ENCODE data around the gene APOH.
A peak's percentile ranks its signal among the peaks of the same experiment; 100 is the strongest.
"Not testable (repeated sequence)": the region's sequence is repeated elsewhere in the genome, so short reads cannot be mapped to it uniquely, and the experiment has no call there.

Gene APOH, protein sequence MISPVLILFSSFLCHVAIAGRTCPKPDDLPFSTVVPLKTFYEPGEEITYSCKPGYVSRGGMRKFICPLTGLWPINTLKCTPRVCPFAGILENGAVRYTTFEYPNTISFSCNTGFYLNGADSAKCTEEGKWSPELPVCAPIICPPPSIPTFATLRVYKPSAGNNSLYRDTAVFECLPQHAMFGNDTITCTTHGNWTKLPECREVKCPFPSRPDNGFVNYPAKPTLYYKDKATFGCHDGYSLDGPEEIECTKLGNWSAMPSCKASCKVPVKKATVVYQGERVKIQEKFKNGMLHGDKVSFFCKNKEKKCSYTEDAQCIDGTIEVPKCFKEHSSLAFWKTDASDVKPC

DNA sequence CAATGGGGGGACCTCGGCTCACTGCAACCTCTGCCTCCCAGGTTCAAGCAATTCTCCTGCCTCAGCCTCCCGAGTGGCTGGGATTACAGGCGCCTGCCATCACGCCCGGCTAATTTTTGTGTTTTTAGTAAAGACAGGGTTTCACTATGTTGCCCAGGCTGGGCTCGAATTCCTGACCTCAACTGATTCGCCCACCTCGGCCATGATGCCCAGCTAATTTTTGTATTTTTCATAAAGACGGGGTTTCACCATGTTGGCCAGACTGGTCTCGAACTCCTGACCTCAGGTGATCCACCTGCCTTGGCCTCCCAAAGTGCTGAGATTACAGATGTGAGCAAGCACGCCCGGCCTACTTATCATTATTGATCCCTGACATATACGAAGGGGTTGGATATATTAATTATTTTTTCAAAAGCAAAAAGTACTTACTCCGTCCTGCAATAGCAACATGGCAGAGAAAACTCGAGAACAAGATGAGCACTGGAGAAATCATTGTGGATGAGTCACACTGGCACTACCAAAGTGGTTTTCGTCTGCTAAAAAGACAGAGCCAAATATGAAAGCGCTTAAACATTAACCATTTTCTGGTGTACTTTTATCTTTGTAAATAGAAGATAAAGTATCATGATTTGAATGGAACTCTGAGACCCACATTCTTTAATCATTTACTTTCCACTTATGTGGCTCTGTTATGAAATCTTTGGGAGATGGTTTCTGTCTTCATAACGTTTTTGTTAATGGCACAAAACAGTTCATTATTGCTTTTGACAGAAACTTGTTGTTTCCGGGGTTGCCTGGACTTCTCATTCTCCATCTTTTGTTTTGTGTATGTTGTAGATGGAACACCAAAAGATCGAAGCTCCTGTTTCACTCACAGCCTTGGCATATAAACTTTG lies at the start of gene APOH:
TSS of gene APOH (minus strand) at position 529 of the 896 bp plus-strand sequence. CDS start at position 493, 36 bp downstream.
- no peak for DNase-seq

DNA sequence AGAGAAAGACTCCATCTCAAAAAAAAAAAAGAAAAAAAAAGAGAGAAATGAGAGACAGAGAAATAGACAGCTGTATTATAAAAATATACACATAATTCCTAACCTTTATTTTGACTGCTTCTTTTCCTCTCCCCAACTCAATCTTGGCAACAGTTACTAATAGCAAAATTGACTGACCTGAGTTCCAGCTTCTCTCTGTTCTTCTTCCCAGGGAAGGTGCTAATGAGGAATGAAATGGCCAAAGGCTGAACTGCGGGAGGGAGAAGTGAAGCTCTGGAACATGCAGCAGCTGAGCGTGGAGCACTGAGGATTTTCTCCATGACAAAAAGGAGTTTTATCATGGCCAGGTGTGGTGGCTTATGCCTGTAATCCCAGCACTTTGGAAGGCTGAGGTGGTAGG lies 48.0 kb upstream of the APOH start:
- DNase-seq: no peak

DNA sequence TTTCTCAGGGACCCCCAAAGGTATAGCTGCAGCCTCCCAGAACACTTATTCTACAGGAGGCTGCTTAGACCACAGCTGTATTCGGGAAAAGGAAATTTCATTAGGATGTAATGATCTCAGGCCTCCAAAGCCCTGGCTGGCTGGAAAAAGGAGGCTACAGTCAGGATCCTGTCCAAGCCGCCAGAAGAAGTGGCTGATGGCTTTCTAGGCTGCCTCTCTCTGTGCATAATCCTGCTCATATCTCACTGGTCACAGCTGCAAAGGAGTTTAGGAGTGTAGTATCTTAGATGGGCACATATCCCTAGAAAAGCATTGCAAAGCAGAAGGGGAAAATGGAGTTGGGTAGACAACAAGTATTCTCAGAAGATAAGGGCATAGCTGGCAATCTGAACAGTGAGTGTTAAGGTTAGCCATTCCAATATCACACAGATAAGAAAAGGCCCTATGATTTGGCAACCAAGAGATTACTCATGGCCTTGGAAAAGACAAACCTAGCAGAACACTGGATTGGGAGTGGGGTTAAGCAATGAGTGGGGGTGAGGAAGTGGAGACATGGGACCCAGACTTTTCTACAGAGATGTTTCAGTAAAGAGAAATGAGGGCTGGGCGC lies 47.2 kb upstream of the APOH start:
- no peak for DNase-seq

DNA sequence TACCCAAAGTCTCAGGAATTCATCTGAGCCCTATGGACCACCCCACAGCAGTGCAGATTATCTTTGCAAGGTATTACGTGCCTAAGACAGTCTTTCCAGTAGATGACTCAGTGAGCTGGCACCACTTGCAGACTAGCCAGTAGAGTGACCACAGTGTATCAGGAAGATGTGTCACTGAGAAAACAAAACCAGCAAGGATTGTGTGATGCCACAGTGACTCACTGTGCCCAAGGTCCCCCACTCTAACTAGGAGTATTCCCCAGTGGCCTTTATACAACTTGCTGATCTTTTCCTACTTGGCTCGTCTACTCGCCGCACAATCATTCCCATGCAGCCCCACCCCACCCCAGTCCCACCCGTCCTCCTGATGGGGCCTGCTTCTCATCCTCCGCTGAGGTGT lies 46.4 kb upstream of the APOH start:
- DNase-seq: no peak

DNA sequence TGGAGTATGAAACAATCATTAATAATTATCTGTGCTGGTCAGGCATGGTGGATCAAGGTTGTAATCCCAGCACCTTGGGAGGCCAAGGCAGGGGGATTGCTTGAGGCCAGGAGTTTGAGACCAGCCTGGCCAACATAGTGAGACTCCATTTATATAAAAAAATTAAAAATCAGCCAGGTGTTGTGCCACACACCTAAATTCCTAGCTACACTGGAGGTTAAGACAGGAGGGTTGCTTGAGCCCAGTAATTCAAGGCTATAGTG lies 44.3 kb upstream of the APOH start:
- DNase-seq: no peak

DNA sequence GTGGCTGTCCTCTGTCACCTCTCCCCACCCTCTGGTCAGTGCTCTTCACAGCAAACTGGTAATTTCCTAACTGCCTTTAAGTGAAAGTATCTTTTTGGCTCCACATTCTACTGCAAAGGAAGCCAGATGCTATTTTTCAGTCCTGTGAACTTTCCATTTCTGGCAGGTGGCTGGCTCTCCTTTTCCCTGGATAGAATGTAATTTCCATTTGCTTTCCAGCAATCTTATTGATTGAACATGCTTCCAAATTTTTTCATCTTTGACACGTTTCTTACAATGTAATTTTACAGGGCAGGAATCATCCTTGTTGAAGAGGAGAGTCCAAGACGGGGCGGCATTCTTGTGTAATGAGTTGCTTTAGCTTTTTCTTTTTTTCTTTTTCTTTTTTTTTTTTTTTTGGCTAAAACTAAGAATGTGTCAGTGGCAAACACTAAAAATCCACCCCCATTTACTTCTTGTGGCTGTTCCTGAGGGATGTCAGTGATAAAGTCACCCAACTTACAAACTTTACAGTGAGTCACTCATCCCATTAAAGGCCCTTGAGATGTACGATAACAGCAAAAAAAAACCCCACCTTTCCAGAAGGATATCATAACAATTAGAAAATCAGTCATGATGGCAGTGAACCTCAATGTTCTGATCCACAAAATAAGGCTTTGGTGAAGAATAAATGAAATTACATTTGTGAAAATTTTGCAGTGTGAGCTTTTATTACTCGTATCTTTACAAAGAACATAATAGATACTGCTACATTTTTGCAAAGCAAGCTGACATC lies 43.8 kb upstream of the APOH start:
- no peak for DNase-seq

DNA sequence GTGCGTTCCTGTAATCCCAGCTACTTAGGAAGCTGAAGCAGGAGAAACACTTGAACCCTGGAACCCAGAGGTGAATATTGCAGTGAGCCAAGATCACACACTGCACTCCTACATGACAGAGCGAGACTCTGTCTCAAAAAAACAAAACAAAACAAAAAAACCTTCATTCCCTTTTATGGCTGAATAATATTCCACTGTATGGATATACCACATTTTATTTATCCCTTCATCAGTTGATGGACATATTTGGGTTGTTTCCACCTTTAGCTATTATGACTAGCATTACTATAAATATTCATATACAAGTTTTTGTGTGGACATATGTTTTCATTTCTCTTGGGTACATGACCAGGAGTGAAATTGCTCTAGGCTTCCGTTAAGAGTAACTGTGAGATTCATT lies 42.3 kb upstream of the APOH start:
- no peak for DNase-seq

DNA sequence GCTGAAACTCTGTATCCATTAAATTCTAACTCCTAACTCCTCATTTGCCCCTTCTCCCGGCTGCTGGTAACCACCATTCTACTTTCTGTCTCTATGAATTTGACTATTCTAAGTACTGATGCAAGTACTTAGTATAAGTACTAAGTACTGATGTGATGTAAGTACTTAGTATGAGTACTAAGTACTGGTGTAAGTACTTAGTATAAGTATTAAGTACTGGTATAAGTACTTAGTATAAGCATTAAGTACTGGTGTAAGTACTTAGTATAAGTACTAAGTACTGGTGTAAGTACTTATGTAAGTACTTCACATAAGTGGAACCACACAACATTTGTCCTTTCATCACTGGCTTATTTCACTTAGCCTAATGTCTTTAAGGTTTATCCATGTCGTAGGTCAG lies 40.9 kb upstream of the APOH start:
- DNase-seq: no peak

DNA sequence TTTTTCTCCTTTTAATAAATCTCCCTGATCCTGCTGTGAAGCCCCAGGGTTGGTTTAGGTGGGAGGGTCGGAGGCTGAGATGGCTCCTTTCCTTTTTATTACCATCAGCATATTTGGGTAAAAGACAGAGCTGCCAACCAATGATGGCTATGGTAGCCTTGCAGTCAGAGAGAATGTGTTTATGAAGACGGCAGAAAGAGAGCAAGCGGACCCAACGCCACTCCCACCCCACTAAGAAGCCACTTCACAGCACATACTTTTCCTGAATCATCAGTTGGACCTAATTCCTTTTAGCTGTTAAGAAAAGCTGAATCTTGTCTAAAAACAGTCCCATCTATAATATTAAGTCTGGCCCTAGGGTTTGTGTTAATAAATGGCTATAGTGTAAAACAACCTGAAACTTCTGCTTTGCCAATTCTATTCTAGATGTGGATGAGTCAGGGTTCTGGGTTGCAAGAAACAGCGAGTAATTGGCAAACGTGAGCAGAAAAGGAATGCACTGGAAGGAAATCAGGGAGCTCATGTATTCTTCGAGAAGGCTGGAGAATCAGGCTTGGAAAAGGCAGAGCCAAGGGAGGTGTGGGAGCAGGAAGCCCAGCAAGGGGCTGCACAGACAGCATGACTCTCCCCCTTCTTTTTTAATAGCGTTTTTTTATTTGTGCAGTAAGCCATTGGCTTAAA lies 39.2 kb upstream of the APOH start:
- DNase-seq: no peak

DNA sequence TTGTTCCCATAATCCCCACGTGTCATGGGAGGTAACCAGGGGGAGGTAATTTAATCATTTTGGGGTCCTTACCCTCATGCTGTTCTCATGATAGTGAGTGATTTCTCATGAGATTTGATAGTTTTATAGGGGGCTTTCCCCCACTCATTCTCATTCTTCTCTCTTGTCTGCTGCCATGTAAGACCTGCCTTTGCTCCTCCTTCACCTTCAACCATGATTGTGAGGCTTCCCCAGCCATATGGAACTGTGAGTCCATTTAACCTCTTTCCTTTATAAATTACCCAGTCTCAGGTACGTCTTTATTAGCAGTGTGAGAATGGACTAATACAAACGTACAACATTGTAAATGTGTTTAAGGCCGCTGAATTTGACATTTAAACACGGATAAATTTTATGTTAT lies 35.5 kb upstream of the APOH start:
- no peak for DNase-seq

DNA sequence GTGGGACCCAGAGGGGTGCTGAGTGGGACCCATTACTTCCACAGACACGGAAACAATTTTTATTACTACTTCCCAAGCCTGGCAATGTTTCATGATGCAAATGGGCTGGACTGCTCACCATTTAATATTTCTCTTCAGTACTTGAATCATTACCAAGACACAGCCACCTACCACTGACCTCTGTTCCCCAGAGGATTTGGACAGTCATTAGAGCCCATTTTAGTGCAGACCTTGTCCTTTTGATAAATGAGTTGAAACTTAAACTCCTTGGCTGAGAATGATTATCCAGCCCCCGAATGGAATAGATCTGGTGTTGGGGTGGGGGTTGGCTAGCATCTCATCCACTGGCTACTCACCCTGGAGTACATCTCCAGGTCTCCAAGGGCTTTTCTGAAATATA lies 33.6 kb upstream of the APOH start:
- DNase-seq: no peak

DNA sequence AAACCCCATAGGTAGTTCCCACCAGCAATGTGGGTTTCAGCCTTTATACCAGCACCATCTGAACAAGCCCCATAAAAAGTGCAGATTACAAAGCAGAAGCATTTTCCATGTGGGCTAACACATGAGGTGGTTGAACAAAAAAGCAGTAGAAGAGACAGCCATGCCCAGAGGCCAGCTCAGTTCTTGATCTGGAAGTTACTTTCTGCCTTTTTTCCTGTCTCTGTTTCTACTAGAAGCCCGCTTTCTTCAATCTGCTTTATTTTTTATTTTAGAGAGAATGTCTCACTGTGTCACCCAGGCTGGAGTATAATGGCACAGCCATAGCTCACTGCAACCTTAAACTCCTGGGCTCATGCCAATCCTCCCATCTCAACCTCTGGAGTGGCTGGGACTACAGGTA lies 31.5 kb upstream of the APOH start:
- no peak for DNase-seq

DNA sequence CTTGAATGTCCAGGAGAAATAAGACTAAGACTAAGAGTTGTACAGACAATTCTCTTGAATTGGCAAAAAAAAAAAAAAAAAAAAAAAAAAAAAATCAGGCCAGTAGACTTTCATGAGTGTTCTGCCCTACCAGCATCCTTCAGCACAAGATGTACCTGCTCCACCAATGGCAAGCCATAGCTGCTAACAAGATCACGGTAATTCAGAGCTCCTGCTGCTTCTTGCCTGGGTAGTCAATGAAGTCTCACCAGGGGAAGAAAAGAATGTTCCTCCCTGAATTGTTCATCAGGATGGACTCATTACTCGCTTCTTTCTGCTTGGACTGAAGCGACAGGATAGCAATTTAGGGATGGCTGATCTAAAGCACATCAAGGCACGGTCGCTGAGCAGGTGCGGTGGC lies 31.1 kb upstream of the APOH start:
- DNase-seq: no peak

DNA sequence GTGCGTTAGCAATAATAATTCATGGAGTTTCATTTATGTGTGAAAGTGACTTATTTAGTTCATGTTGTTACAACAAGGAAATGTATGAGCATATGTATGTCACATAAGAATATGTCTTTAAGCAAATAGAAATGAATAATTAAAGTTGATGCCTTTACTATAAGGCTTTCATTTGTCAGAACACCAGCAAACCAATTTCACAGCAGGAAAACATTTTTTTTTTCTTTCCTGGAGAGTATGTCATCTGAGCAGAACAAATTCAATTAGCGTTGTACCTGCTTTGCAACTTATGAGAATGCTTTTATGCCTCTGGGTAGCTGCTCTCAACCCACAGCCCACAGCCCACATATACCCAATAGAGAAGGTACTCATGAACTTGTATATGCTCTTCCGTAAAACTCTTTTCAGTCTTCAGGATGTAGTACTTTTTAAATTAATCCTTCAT lies 26.3 kb upstream of the APOH start:
- DNase-seq: no peak

DNA sequence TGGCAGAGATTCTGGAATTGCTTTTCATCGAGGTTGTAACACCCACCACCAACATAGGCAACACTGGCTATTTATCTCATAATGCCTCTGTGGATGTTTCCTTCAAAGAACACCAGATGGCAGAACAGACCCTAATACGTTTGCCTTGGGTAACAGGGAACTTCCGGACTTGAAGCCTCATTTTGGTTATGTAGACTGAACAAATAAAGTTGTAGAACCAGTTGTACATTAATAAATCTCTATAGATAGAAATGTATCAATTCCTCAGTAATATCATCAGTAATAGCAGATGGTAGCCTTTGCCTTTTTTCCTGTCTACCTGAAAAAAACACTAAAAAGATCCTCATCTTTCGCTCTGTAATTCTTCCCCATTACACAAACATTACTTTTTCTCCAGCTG lies 25.9 kb upstream of the APOH start:
- peak; percentile 62 for DNase-seq

DNA sequence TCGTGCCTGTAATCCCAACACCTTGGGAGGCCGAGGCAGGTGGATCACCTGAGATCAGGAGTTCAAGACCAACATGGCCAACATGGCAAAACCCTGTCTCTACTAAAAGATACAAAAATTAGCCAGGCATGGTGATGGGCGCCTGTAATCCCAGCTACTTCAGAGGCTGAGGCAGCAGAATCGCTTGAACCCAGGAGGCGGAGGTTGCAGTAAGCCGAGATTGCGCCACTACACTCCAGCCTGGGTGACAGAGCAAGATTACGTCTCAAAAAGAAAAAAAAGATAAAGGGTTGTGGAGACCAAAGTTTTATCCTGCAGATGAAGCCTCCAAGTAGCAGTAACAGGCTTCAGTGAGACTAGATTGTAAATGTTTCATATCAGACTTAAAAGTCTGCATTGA lies 24.2 kb upstream of the APOH start:
- not testable (repeated sequence) for DNase-seq

DNA sequence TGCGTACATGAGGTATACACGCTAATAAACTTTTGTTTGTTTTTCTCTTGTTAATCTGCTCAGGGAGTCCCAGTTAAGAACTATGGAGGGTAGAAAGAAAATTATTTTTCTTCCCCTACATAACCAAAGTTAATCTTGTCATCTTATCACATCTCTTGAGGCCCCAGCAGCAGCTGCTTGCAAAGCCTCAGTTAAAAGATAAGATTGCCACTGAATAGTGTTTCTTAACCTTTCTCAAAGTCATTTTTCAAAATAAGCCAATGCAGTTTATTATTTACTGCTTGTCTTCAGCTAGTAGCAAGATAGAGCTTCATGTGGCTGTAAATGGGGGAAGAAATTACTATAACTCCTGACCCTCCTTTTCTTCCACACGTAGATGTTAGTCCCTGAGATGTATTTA lies 21.5 kb upstream of the APOH start:
- DNase-seq: no peak

DNA sequence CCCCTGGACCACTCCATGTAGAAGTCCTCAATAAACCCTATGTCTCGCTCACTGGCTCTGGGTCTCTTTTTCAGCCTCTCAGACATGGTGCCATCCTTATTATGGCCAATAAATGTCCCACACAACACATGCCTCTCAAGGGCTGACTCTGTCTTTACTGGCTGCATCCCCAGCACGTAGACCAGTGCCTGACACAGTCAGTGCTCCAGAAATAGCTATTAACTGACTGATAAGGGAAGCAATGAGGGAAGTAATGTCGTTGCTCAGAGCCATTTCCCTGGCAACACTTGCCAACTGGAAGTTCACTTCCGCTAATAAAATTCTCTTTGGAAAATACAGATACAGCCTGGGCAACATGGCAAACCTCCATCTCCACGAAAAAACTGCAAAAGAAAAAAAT lies 19.1 kb upstream of the APOH start:
- no peak for DNase-seq

DNA sequence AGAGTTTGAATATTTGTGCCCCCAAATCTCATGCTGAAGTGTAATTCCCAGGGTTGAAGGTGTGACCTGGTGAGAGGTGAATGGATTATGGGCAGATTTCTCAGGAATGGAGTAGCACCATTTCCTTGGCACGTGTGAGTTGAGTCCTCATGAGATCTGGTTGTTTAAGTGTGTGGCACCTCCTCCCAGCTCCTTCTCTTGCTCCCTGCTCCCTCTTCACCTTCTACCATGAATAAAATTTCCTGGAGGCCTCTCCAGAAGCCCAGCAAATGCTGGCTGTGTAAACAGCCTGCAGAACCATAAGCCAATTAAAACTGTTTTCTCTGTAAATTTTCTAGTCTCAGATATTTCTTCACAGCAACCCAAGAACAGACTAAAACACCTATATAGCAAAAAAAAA lies 12.6 kb upstream of the APOH start:
- DNase-seq: no peak

DNA sequence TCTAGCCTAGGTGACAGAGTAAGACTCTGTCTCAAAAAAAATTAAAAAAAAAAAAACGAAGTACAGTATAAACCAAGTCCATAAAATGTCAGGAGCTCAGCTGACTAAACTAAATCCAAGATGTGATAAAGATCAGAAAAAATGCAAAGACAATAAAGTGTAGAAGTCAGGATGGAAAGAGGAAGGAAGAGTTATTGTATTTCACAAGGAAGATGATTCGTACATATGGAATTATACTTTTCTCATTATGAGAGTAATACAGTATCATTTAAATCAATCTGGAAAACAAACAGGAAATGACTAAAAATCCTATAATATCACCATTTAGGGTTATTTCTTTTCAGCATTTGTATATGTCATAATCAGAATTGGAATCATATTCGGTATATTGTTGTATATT lies 11.4 kb upstream of the APOH start:
- no peak for DNase-seq

DNA sequence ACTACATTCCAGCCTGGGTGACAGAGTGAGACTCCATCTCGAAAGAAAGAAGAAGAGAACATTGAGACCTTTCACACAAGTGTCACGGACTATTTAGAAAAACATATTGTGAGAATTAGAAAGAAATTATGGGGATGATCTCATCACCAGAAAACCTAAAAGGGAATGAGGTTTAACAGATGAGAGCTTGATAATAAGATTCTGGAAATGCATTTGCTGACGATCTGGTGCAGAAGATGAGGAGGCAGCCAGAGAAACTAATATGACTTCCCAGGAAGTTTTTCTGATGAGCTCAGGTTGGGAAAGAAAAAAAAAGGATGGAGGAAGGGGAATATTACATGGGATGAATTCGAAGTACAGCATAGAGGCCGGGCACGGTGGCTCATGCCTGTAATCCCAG lies 10.8 kb upstream of the APOH start:
- no peak for DNase-seq

DNA sequence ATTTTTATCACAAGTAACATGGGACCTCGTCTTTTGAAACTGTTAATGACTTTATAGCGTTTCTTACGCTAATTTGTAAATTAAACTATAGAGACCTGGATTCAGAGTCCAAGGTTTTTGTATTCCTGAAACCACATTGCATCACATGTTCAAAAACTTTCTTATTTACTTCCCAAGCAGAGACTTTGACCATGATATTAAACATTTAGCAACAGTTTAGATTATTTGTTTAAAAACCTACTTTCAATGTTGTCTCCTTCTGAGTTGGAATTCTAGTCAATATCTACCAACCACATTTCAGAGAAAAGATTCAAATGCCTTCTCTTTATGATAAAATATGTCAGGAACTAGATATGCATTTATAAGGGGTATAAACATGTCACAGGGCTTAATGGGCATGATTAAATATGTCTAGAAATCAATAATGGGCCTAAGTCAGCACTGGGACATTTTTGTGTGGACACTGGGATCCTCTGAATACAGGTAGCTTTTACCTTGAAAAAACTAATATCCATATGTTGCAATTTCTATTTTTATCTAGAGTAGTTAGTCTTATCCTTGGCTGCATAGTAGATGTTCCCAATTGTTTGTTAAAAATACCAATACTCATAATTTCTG lies 6.3 kb upstream of the APOH start:
- no peak for DNase-seq
